ENCODE results near the gene BATF3. TPM values are rescaled to one million over a fixed set of nuclear protein-coding genes. Genes with fewer than 3 reads are reported as not detected.
A peak's percentile ranks its signal among the peaks of the same experiment; 100 is the strongest.

The BATF3 gene
- total and polyA plus RNA-seq, 9 of the 15 experiments (the other 6 are each of a cell fraction or from before 2014, with no cell fraction given) = 0.40 to 3.8 (median 2.0) TPM

GRCh38 chr1:212699104-212699624 lies 476 bp downstream of the BATF3 start (continued):
- TF ChIP-seq REST (IDR thresholded peaks at IDR 0.05; ENCODE audit: borderline replicate concordance) = peak; percentile 77
- 0 out of 2 replicates have a peak, but pooled peaks have one; percentile 63 for TF ChIP-seq REST (CRISPR knock-in tag; IDR thresholded peaks at IDR 0.05; ENCODE audit: low read depth)
- no peak for TF ChIP-seq GATAD2A (IDR thresholded peaks at IDR 0.05)
- no peak for TF ChIP-seq ZFP91 (CRISPR knock-in tag; IDR thresholded peaks at IDR 0.05)
- TF ChIP-seq TRIM25 (IDR thresholded peaks at IDR 0.05; ENCODE audit: borderline replicate concordance) = no peak
- no peak for TF ChIP-seq HNRNPK (IDR thresholded peaks at IDR 0.05; ENCODE audit: low read depth, low read length, poor library complexity, severe bottlenecking)
- no peak for TF ChIP-seq ZBTB11 (CRISPR knock-in tag; IDR thresholded peaks at IDR 0.05)
- TF ChIP-seq SRSF9 (IDR thresholded peaks at IDR 0.05; ENCODE audit: borderline replicate concordance, low read depth, low read length) = no peak
- no peak for TF ChIP-seq MCM3 (IDR thresholded peaks at IDR 0.05)
- TF ChIP-seq CC2D1A (IDR thresholded peaks at IDR 0.05) = no peak
- TF ChIP-seq FOXJ3 (CRISPR knock-in tag; IDR thresholded peaks at IDR 0.05) = no peak
- no peak for TF ChIP-seq ZBED1 (IDR thresholded peaks at IDR 0.05)
- TF ChIP-seq POLR2AphosphoS5 (IDR thresholded peaks at IDR 0.05; ENCODE audit: control insufficient read depth, insufficient read depth, low read depth, low read length) = no peak
